ENCODE data around the gene C15orf61. TPM values are rescaled to one million over a fixed set of nuclear protein-coding genes. Genes with fewer than 3 reads are reported as not detected.

C15orf61 gene
- total and polyA plus RNA-seq, 2 of the 13 experiments (the other 11 are each of a cell fraction or from before 2014, with no cell fraction given) = 2.1 to 6.6 TPM

DNA sequence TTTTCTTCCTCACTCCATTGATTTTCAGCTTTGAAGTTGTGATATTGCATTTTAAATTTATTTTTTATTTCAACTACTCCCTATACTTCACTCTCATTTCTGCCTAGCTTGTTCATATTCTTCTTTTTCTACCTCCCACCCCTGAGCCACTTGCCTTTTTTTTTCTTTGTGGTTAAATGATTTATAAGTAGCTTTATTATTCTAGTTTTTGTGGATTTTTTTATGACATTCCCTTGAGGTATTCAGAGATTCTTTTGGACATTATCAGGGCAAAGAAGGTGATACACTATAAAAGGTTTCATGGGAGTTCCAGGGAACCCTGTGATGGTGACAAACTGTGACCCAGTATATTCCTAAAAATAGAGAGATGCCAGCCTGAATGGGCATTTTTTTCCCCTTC is 3.3 kb downstream of the C15orf61 start (continued):
- TF ChIP-seq, protein P1, sequence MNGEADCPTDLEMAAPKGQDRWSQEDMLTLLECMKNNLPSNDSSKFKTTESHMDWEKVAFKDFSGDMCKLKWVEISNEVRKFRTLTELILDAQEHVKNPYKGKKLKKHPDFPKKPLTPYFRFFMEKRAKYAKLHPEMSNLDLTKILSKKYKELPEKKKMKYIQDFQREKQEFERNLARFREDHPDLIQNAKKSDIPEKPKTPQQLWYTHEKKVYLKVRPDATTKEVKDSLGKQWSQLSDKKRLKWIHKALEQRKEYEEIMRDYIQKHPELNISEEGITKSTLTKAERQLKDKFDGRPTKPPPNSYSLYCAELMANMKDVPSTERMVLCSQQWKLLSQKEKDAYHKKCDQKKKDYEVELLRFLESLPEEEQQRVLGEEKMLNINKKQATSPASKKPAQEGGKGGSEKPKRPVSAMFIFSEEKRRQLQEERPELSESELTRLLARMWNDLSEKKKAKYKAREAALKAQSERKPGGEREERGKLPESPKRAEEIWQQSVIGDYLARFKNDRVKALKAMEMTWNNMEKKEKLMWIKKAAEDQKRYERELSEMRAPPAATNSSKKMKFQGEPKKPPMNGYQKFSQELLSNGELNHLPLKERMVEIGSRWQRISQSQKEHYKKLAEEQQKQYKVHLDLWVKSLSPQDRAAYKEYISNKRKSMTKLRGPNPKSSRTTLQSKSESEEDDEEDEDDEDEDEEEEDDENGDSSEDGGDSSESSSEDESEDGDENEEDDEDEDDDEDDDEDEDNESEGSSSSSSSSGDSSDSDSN (CRISPR knock-in tag; IDR thresholded peaks at IDR 0.05) = no peak
- TF ChIP-seq NR2F2 (IDR thresholded peaks at IDR 0.05; ENCODE audit: borderline replicate concordance, low read depth) = no peak
- no peak for TF ChIP-seq ZNF383 (CRISPR knock-in tag; IDR thresholded peaks at IDR 0.05; ENCODE audit: borderline replicate concordance)
- TF ChIP-seq, protein P2, sequence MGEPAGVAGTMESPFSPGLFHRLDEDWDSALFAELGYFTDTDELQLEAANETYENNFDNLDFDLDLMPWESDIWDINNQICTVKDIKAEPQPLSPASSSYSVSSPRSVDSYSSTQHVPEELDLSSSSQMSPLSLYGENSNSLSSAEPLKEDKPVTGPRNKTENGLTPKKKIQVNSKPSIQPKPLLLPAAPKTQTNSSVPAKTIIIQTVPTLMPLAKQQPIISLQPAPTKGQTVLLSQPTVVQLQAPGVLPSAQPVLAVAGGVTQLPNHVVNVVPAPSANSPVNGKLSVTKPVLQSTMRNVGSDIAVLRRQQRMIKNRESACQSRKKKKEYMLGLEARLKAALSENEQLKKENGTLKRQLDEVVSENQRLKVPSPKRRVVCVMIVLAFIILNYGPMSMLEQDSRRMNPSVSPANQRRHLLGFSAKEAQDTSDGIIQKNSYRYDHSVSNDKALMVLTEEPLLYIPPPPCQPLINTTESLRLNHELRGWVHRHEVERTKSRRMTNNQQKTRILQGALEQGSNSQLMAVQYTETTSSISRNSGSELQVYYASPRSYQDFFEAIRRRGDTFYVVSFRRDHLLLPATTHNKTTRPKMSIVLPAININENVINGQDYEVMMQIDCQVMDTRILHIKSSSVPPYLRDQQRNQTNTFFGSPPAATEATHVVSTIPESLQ (CRISPR knock-in tag; conservative IDR thresholded peaks at IDR 0.05) = no peak
- no peak for TF ChIP-seq SSRP1 (CRISPR knock-in tag; IDR thresholded peaks at IDR 0.05)
- TF ChIP-seq ZFP36L1 (CRISPR knock-in tag; IDR thresholded peaks at IDR 0.05) = no peak

DNA sequence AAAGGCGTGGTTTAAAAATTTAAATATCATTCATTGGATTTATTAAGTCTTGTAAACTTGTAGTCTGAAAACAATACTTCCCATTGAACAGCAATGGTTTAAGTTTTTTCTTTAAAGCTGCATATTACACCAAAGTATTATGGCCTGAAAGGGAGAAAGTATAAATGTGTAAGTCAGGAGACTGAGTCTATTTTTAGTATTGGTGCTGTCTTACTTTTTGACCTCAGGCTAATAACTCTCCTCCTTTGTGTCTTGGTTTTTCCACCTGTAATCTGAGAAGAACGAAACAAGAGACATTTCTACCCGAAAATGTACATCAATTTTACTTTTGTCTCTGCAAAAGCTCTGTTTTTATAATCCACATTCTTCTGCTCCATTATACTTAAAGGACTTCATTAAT is 7.6 kb downstream of the C15orf61 start:
- Histone ChIP-seq H3K9me3 (ENCODE audit: low read length) (no peaks in the 10 kb centered on the region), H3K4me3 (replicated peaks in 1 of 3; ENCODE audit: insufficient read depth in 1 of 3, low read depth in 2 of 3, low read length in 3 of 3) (no peak overlapping the region), H3K4me1 (ENCODE audit: insufficient read depth, low read length) (peaks cover 12% of the 10 kb centered on the region), H3K27ac (ENCODE audit: extremely low read length, insufficient read depth, low read length) (no peak overlapping the region), H3K79me2 (ENCODE audit: insufficient read depth, low read length) (peaks cover 15% of the 10 kb centered on the region), H4K20me1 (ENCODE audit: insufficient read depth, low read length) (no peaks in the 10 kb centered on the region; the same call in 1 of the 2 replicates), H3K4me2 (ENCODE audit: low read depth, low read length) (no peak overlapping the region), H3K36me3 (replicated peaks in 1 of 2; ENCODE audit: control insufficient read depth in 1 of 2, insufficient read depth in 2 of 2, low read length in 2 of 2) (no peaks in the 10 kb centered on the region), H3K9ac (ENCODE audit: insufficient read depth, low read depth, low read length) (no peak overlapping the region), H2AFZ (ENCODE audit: low read length) (no peak overlapping the region), H3K27me3 (ENCODE audit: control insufficient read depth in 1 of 2, insufficient read depth in 2 of 2, low read length in 2 of 2) (no peaks in the 10 kb centered on the region)
- intact Hi-C loops (cut with micrococcal nuclease; ENCODE audit: unreplicated experiment) = no loop called here
- in situ Hi-C loops (cut with HindIII; ENCODE audit: extremely low pct_ligation_motif_present, low pct_unique_long_range_greater_than_20kb) = no loop called here
- no peak for ATAC-seq
- no peak for DNase-seq (ENCODE audit: low spot score)
- BruUV-seq (replicated peaks) = no TSS peak
- POLR2A ChIA-PET = no interaction called here
- CTCF ChIA-PET (ENCODE audit: low intra/inter-chr PET ratio, low total read pairs) = no interaction called here
- 94% methylated on average over 3 of the region's 3 CpGs for WGBS (ENCODE audit: low lambda C conversion rate)
- FAIRE-seq = no peak
- TF ChIP-seq ZNF431 (CRISPR knock-in tag; IDR thresholded peaks at IDR 0.05; ENCODE audit: borderline replicate concordance, low read depth) (no peak), ZBTB38 (CRISPR knock-in tag; IDR thresholded peaks at IDR 0.05) (no peak), ZNF83 (CRISPR knock-in tag; IDR thresholded peaks at IDR 0.05; ENCODE audit: borderline replicate concordance) (no peak), ZNF747 (CRISPR knock-in tag; IDR thresholded peaks at IDR 0.05; ENCODE audit: borderline replicate concordance) (no peak), ZNF598 (CRISPR knock-in tag; IDR thresholded peaks at IDR 0.05; ENCODE audit: borderline replicate concordance) (no peak)
- TF ChIP-seq, protein P3, sequence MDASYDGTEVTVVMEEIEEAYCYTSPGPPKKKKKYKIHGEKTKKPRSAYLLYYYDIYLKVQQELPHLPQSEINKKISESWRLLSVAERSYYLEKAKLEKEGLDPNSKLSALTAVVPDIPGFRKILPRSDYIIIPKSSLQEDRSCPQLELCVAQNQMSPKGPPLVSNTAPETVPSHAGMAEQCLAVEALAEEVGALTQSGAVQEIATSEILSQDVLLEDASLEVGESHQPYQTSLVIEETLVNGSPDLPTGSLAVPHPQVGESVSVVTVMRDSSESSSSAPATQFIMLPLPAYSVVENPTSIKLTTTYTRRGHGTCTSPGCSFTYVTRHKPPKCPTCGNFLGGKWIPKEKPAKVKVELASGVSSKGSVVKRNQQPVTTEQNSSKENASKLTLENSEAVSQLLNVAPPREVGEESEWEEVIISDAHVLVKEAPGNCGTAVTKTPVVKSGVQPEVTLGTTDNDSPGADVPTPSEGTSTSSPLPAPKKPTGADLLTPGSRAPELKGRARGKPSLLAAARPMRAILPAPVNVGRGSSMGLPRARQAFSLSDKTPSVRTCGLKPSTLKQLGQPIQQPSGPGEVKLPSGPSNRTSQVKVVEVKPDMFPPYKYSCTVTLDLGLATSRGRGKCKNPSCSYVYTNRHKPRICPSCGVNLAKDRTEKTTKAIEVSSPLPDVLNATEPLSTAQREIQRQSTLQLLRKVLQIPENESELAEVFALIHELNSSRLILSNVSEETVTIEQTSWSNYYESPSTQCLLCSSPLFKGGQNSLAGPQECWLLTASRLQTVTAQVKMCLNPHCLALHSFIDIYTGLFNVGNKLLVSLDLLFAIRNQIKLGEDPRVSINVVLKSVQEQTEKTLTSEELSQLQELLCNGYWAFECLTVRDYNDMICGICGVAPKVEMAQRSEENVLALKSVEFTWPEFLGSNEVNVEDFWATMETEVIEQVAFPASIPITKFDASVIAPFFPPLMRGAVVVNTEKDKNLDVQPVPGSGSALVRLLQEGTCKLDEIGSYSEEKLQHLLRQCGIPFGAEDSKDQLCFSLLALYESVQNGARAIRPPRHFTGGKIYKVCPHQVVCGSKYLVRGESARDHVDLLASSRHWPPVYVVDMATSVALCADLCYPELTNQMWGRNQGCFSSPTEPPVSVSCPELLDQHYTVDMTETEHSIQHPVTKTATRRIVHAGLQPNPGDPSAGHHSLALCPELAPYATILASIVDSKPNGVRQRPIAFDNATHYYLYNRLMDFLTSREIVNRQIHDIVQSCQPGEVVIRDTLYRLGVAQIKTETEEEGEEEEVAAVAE (CRISPR knock-in tag; IDR thresholded peaks at IDR 0.05; ENCODE audit: borderline replicate concordance) = no peak
- TF ChIP-seq, protein P4, sequence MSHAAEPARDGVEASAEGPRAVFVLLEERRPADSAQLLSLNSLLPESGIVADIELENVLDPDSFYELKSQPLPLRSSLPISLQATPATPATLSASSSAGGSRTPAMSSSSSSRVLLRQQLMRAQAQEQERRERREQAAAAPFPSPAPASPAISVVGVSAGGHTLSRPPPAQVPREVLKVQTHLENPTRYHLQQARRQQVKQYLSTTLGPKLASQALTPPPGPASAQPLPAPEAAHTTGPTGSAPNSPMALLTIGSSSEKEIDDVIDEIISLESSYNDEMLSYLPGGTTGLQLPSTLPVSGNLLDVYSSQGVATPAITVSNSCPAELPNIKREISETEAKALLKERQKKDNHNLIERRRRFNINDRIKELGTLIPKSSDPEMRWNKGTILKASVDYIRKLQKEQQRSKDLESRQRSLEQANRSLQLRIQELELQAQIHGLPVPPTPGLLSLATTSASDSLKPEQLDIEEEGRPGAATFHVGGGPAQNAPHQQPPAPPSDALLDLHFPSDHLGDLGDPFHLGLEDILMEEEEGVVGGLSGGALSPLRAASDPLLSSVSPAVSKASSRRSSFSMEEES (CRISPR knock-in tag; IDR thresholded peaks at IDR 0.05) = no peak
